GM21367 (cell line): ENCODE results near the gene ALPP.

Experiments used
- ATAC-seq: cut with Tn5 transposase; IDR thresholded peaks from one replicate; pipeline ENCODE4 v1.9.1; 2021; ENCODE audit not compliant: unreplicated experiment

Gene ALPP

GRCh38 chr2:232340171-232340935 lies 38.2 kb upstream of the ALPP start:
- no peak for ATAC-seq

- ATAC-seq, result no peak
Observed at GRCh38 chr2:232341061-232341738, 37.4 kb upstream of the ALPP start.

DNA sequence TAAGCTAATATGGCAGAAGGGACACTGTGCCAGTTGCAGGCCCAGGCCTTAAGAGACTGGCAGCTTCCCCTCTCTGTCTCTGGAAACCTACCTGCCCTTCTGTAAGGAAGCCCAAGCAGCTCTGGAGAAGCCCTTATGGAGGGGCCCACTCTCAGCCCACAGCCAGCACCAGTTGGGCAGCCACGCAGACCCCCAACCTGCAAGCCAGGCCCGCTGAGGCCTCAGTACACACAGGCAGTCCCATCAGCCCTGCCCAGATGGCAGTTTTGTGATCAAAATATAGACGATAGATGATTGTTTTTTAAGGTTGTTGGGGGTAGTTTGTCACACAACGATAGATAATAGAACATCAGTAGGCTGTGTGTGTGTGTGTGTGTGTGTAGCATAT lies 36.8 kb upstream of the ALPP start:
- ATAC-seq, result no peak

DNA sequence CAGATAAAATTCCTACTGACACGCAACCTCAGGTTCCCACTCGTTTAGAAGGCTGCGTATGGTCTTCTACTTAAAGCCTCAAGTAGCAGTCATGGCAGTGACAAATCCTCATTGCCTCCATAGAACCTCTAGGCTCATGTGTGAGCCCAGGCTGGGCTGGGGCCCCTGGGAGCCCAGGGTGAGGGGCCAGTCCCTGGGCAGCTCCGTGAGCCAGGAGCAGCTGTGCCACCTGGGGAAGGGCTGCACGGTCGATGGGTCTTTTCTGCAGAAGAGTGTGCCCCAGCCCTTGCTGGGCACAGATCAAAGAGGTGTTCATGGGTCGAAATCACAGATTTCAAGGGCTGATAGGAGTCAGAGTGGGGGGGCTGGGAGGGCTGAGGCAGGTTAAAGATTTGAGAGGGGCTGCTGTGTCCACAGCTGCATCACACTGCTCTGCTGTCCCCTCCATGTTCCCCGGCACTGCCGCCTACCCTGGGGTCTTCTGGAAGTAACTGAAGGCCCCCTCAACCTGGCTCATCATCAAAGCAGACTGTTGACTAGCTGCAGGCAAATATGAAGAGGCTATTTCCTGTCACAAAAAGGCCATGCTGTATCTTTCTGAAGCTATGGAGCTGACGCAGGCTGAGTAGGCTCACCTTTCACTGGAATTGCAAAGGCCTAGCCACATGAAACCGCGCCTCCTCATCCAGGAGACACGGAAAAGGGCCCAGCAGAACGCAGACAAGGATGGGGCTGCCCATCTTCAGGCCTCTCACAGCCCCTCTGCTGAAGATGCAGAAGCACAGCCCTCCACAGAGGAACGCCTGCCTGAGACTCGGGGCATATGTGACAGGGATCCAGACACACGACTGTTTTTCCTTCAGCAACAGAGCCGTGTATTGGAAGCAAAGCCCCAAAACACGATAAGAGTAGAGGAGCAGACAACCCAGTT lies 35.7 kb upstream of the ALPP start:
- ATAC-seq, result no peak

GRCh38 chr2:232343821-232344220 lies 34.7 kb upstream of the ALPP start:
- no peak for ATAC-seq

DNA sequence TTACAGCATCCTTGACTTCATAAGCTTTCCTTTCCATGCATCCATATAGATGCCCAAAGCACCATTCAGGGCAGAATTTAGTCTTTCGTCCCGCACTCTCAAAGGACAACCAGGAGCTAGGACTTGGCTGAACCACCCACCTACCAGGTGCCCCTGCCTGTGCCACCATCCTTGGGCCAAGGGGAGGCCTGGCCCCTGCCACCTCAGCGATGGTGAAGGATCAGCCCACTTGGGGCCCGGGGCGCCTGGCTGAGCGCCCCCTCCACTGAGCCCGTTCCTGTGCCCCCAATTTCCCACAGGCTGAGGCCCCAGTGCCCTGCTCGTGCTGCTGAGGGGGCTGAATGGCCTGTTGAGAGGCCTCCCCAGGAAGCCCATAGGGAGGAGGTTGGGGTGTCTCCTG lies 33.3 kb upstream of the ALPP start:
- no peak for ATAC-seq

- ATAC-seq, result no peak
Observed at GRCh38 chr2:232347369-232347768, 31.2 kb upstream of the ALPP start.

DNA sequence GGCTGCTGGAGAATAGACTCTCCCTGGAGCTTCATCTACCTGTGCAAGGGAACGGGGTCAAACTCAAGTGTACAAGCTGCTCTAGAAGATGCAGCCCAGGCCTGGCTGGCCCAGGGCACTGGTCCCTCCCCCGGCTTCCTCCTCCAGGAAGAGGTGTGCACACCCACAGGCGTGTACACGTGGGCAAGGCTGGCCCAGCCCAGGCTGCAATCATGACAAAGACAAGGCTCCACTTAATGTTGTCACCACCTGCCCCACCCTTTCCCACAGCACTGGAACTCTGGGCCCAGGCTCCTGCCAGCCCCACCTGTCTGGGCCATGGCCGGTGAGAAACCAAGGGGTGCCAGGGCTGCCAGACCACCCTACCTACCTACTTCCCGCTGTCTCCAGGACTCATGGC lies 29.6 kb upstream of the ALPP start:
- no peak for ATAC-seq

- no peak for ATAC-seq
Observed at GRCh38 chr2:232349546-232349945, 29.0 kb upstream of the ALPP start.

- no peak for ATAC-seq
Observed at GRCh38 chr2:232349946-232350635, 28.5 kb upstream of the ALPP start.

DNA sequence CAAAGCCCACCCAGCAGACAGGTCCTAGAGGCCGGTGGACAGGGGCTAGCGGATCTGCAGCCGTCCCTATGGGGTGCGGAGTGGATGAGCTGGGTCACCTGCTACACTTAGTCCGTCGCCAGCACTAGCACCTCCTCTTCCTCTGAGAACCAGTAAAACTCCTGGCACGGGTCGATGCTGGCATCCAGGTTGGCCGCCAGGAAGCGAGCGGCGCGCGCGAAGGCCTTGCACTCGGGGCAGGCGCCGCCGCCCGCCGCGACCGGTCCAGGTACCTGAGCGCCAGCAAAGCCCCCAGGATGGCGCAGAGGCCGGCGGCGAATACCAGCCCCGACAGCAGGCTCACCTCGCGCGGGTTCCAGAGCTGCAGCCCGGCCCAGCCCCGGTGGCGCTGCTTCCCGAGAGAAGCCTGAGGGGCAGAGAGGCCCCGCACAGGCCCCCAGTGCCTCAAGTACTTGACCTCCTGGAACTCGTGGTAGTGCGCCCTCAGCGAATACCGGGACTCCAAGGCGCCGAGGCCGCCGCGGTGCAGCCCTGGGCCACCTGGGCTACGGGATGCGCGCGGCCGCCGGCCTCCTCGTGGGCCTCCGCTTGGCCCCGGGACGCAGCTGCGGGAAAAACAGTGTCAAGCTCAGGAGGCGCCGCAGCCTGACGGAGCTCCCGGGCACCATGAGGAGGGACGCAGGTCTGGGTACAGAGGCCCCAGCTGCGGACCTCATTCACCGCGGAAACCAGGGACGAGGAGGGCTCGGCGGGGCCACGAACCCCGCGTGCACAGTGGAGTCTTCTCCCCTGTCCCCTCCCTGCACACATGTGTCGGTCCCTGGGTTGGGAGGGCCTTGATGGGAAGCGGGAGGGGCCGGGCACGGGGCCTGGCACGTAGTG lies 27.5 kb upstream of the ALPP start:
- ATAC-seq, result no peak

DNA sequence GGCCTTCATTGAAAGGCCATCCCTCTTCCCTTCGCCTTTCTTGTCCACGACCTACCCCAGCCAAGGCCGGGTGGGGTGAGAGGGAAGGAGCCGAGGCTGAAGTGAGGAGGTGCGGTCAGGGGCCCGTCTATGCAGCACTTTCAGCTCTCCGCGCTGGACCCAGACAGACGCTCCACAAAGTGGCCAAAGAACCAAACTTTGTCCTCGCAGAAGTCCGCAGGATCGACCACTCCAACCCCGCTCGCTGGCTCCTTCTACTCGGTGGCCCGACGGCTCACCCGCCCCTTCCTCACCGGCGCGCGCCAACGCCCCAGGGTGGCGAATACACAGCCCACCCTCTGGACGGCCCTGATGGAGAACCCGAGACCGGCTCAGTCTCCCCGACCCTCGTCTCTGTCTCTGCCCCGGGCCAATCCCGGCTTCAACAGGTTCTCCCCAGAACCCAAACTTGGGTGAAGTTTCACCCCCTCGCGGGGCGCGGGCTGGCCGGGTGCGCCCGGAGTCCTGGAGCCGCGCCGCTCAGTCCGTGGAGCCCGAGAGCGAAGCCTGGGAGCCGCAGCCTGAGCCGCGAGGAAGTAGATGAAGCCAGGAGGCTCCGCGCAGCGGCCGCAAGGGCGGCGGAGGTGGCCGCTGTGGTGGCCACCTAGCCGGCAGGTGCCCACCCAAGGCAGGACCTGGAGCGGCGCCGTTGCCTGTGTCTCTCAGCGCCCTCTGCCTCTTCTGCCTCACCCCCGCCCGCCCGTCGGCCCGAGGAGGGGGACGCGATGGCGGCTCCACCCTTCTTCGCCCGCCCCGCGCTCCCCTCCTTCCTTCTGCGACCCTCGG lies 26.7 kb upstream of the ALPP start:
- no peak for ATAC-seq

- no peak for ATAC-seq
Observed at GRCh38 chr2:232352511-232353091, 25.9 kb upstream of the ALPP start.

DNA sequence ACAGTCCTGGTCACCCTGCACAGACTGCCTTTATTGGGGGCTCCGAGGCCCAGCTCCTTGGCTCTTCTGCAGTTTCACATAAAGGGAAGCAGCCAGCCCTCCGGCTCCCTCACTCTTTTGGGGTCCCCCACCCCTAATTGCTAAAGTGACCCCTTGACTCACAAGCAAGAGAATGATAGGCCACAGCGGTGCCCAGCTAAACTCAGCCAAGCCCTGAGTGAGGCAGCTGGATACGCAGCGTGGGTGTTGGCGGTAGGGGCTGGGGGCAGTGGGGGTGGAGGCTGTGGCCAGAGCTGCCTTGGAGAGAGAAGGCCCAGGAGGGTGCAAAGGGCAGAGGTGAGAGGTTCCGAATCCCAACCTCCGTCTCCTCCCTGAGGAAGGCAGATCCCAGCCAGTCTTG lies 25.5 kb upstream of the ALPP start:
- no peak for ATAC-seq

DNA sequence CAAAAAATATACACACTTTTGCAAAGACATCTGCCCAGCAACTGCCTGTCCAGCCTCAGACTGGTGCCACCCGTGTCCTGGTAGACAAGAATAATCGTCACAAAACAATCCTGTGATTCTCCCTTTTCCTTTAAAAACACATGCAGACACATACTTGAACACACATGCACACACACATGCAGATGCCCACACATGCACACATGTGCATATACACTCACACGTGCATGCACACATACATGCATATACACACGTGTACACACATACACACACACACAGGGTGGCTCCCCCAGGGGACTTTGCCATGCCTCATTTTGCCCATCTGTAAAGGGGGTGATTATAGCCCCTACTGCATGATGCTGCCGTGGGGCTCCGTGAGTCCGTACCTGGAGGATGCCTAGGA lies 24.9 kb upstream of the ALPP start:
- no peak for ATAC-seq

DNA sequence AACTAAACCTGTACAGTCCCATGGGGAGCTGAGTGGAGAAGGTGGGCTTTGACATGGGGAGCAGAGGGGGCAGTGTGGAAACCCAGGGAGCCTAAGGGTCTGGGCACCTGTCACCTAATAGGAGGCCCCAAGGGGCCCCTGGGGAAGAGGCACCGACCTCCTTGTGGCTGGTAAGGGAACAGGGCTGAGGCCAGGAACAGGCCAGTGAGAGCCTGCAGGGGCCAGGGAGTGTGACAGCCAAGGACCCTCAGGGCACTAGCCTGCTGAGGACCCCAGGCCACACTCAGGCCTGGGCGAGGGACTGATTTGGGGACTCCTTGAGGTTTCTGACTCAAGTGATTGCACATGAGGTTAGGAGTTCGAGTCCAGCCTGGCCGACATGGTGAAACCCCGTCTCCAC lies 24.5 kb upstream of the ALPP start:
- no peak for ATAC-seq

DNA sequence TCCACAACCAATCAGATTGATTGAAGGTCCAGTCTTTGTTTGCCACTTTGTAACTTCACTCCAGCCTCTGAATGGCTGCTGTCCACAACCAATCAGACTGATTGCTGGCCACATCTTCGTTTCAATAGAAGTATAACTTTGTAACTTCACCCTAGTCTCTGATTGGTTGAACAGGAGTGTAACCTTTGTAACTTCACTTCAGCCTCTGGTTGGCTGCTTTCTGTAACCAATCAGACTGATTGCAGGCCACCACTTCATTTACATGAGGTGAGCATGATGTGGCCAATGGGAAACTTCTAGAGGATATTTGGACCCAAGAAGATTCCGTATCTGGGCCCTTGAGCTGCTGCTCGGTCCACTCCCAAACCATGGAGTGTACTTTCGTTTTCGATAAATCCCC lies 16.9 kb upstream of the ALPP start:
- no peak for ATAC-seq

- no peak for ATAC-seq
Observed at GRCh38 chr2:232362174-232362900, 16.2 kb upstream of the ALPP start.
